ENCODE data around the gene IFNGR1.

GRCh38 chr6:137256350-137257103 lies 37.3 kb upstream of the IFNGR1 start:
- TF ChIP-seq CTCF (IDR thresholded peaks at IDR 0.05; ENCODE audit: borderline replicate concordance, extremely low read depth, low read length, poor library complexity, severe bottlenecking) = no peak
- no peak for TF ChIP-seq EZH2 (IDR thresholded peaks at IDR 0.05; ENCODE audit: borderline replicate concordance, low read depth, low read length, severe bottlenecking)

Data from DND-41 (cell line).